ENCODE data around the gene HS2ST1. TPM values are rescaled to one million over a fixed set of nuclear protein-coding genes. Genes with fewer than 3 reads are reported as not detected.
"Not testable (repeated sequence)": the region's sequence is repeated elsewhere in the genome, so short reads cannot be mapped to it uniquely, and the experiment has no call there.

HS2ST1 gene
- total RNA-seq, 2 experiments from 2014 or later: 16.9 to 20.4 TPM

DNA sequence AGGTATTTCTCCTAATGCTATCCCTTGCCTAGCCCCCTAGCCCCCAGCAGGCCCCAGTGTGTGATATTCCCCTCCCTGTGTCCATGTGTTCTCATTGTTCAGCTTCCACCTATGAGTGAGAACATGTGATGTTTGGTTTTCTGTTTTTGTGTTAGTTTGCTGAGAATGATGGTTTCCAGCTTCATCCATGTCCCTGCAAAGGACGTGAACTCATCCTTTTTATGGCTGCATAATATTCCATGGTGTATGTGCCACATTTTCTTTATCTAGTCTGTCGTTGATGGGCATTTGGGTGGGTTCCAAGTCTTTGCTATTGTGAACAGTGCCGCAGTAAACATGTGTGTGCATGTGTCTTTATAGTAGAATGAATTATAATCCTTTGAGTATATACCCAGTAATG is 75.3 kb downstream of the HS2ST1 start:
- H3K27me3 Mint-ChIP-seq; POLR2A ChIA-PET; H3K4me1 Mint-ChIP-seq; H3K36me3 Mint-ChIP-seq (ENCODE audit: low read depth); H3K9me3 Mint-ChIP-seq; H3K27ac Mint-ChIP-seq; DNase-seq; H3K4me3 Mint-ChIP-seq; CTCF ChIA-PET: not testable (repeated sequence)

DNA sequence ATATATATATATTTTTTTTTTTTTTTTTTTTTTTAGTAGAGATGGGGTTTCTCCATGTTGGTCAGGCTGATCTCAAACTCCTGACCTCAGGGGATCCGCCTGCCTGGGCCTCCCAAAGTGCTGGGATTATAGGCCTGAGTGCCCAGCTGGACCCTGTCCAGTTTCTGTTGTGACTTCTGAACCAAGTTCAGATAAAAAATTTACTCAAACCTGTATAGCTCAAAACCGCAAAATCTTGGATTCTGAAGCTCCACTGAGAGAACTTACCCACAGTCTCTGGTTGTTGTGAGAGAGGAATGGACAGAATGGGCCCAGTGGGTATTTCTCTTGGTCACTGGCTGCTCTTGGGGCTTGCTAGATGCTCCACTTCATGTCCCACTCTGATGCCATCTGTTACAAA is 76.4 kb downstream of the HS2ST1 start:
- ChIA-PET CTCF (no interaction called here), POLR2A (no interaction called here)
- Mint-ChIP-seq H3K27me3 (no peaks in the 10 kb centered on the region), H3K27ac (no peak overlapping the region), H3K9me3 (no peaks in the 10 kb centered on the region), H3K36me3 (ENCODE audit: low read depth) (no peaks in the 10 kb centered on the region), H3K4me3 (no peak overlapping the region), H3K4me1 (peaks cover 2% of the 10 kb centered on the region)
- no peak for DNase-seq

DNA sequence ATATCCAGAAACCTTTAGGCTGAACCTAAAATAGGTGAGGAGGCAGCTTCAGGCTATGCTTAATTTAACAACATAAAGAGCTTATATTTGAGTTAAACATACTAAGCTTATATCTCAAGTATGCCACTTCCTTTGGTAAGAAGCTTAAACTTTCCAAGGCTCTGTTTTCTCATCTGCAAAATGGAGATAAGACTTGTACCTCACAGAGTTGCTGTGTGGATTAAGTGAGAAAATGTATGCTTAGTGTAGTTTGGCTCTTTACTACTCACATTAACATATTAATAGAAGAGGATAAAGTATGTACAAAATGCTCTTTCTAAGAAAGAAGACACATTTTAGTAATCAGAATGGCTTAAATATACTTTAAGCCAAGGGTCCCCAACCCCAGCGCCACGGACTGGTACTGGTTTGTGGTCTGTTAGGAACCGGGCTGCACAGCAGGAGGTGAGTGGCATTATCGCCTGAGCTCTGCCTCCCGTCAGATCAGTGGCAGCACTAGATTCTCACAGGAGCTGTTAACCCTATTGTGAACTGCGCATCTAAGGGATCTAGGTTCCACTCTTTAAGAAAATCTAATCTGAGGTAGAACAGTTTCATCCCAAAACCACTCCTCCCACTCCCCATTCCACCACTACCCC is 77.2 kb downstream of the HS2ST1 start:
- no peaks in the 10 kb centered on the region for H3K9me3 Mint-ChIP-seq
- ChIA-PET CTCF (no interaction called here), POLR2A (no interaction called here)
- no peaks in the 10 kb centered on the region for H3K36me3 Mint-ChIP-seq (ENCODE audit: low read depth)
- DNase-seq: no peak
- H3K27me3 Mint-ChIP-seq: no peaks in the 10 kb centered on the region
- H3K4me3 Mint-ChIP-seq: no peak overlapping the region
- peaks cover 2% of the 10 kb centered on the region for H3K4me1 Mint-ChIP-seq
- no peak overlapping the region for H3K27ac Mint-ChIP-seq

DNA sequence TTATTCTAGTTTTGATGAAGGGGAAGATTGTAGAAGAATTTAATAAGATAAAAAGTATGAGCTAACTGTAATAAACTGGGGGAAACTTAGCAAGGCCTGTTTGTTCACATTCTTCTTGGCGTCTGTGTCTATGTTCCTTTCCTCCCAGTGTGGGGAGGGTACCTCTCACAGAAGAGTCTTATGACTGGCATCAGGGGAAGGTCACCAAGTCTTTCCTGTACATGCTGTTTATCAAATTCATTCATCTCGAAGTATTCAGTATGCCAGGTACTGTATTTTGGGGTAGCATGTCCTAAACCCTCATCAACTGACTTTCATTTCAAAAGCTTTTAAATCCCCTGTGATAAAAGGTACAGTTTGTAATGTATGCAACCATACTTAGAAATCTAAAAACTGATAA is 78.4 kb downstream of the HS2ST1 start:
- H3K27me3 Mint-ChIP-seq: no peaks in the 10 kb centered on the region
- no peaks in the 10 kb centered on the region for H3K36me3 Mint-ChIP-seq (ENCODE audit: low read depth)
- no peaks in the 10 kb centered on the region for H3K9me3 Mint-ChIP-seq
- no peak overlapping the region for H3K27ac Mint-ChIP-seq
- H3K4me1 Mint-ChIP-seq: no peaks in the 10 kb centered on the region
- CTCF ChIA-PET: interaction anchor here (0.7 kb wide), 1 partner anchor 287 kb away, joined by 3 read pairs; no protein-coding TSS in a partner anchor
- no peak for DNase-seq
- POLR2A ChIA-PET: no interaction called here
- H3K4me3 Mint-ChIP-seq: no peak overlapping the region

DNA sequence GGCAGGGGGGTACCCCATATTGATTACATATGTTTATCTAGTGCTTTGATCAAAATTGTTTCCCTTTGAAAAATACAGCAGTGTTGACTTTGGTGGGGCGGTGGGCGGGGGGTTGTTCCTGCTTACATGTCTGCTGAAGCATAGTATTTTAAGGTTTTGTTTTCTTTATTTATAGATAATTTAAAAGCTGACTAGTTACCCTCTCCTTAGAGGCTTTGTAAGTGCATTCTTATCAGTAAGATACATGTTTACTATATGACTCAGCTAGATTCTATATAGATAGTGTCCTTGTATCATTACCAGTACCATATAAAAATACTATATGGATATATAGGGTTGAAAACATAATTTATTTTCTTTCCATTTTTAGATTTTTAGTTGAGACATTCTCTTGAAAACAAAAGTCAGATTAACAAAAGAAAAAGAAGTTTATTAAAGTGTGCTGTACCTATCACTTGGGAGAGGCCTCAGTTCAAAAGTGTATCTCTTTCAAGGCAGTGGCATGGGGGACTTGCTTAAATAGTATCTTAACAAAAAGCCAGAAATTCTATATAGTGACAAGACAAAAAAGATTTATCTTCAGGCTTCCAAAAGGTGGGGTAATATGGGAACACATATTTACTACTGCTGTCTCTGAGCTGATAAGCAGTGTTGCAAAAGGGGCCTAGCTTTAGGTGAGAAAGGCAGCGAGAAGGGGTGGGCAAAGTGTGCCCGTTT is 79.0 kb downstream of the HS2ST1 start:
- Mint-ChIP-seq H3K4me1 (no peaks in the 10 kb centered on the region), H3K27ac (no peak overlapping the region), H3K36me3 (ENCODE audit: low read depth) (no peaks in the 10 kb centered on the region)

DNA sequence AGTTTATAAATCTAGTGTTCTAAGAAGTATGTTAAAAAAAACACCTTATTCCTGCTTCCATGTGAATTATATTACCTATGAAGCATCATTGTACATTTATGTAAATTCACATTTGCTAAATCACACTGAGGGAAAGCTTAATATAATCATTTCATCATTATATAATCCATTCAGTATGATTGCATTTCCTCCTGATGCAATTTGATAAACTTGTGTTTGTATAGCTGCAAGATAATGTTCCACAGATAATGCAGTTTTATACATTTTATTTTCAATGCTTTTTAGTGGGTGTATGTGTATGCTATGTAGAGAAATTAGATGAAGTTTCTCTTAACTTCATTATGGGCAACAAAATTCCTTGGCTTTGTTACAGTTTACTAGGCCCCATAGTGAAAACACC is 79.6 kb downstream of the HS2ST1 start:
- Mint-ChIP-seq H3K36me3 (ENCODE audit: low read depth) (no peaks in the 10 kb centered on the region), H3K27ac (no peak overlapping the region), H3K27me3 (no peaks in the 10 kb centered on the region), H3K4me1 (no peaks in the 10 kb centered on the region), H3K9me3 (no peaks in the 10 kb centered on the region), H3K4me3 (no peak overlapping the region)
- DNase-seq: no peak
- POLR2A ChIA-PET: no interaction called here
- CTCF ChIA-PET: no interaction called here

More for the DNA sequence above, 79.0 kb downstream of the HS2ST1 start:
- DNase-seq: no peak
- no peaks in the 10 kb centered on the region for H3K9me3 Mint-ChIP-seq
- no peaks in the 10 kb centered on the region for H3K27me3 Mint-ChIP-seq
- H3K4me3 Mint-ChIP-seq: no peak overlapping the region
- POLR2A ChIA-PET: no interaction called here
- CTCF ChIA-PET: no interaction called here

DNA sequence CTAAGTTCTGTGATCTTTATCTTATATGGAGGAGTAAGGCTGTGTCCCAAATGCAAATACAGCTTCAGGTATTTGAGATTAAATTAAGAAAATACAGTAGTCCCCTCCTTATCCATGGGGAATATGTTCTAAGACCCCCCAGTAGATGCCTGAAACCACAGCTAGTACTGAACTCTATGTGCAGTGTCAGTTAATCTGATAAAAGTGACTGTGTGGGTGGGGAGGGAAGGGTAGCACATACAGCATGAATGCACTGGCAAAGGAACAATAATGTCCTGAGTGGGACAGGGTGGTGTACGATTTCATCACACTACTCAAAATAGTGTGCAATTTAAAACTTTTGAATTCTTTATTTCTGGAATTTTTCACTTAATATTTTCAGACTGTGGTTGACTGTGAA is 83.1 kb downstream of the HS2ST1 start:
- POLR2A ChIA-PET: no interaction called here
- no peaks in the 10 kb centered on the region for H3K9me3 Mint-ChIP-seq
- peaks cover under 1% of the 10 kb centered on the region for H3K36me3 Mint-ChIP-seq (ENCODE audit: low read depth)
- H3K4me3 Mint-ChIP-seq: no peak overlapping the region
- H3K27ac Mint-ChIP-seq: no peak overlapping the region
- no peaks in the 10 kb centered on the region for H3K27me3 Mint-ChIP-seq
- CTCF ChIA-PET: no interaction called here
- no peaks in the 10 kb centered on the region for H3K4me1 Mint-ChIP-seq
- DNase-seq: no peak

DNA sequence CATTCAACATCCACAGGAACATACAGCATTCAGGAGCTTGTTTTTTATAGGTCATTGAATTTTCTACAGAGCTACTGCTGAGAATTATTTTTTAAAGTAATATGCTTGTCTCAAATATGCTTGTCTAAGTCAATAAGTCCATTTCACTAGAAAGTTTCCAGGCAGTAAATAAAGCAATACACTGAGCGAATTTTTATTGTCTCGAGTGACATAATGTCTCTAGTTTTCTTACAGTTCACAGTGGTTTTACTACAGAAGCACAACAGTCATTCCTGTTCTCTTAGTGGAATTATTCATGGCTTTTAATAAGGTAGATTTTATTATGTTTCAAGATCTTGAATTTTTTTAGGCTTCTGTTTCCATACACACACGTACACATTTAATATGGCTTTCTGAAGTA is 83.8 kb downstream of the HS2ST1 start:
- Mint-ChIP-seq H3K27ac (no peak overlapping the region), H3K36me3 (ENCODE audit: low read depth) (peaks cover 4% of the 10 kb centered on the region), H3K9me3 (no peaks in the 10 kb centered on the region), H3K27me3 (no peaks in the 10 kb centered on the region), H3K4me3 (no peak overlapping the region), H3K4me1 (no peaks in the 10 kb centered on the region)
- DNase-seq: no peak
- POLR2A ChIA-PET: no interaction called here
- CTCF ChIA-PET: no interaction called here

DNA sequence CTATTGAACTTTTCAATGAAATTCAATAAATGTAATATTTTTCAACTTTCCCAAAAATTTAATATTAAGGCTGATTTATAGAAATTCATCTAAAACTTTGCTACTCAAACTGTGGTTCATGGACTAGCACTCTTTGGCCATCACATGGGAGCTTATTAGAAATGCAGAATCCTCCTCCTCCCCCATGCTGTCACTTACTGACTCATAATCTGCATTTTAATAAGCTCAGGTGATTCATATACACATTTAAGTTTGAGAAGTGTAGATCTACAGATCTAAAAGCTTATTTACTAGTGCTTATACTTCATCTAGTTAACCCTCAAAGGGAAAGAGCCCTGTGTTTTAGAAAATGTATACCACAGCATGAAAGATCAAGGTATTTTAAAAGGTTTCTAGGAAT is 84.3 kb downstream of the HS2ST1 start:
- no peak for DNase-seq
- H3K4me1 Mint-ChIP-seq: no peaks in the 10 kb centered on the region
- H3K36me3 Mint-ChIP-seq (ENCODE audit: low read depth): peaks cover 4% of the 10 kb centered on the region
- no peak overlapping the region for H3K4me3 Mint-ChIP-seq
- H3K27ac Mint-ChIP-seq: no peak overlapping the region
- no peaks in the 10 kb centered on the region for H3K27me3 Mint-ChIP-seq
- CTCF ChIA-PET: no interaction called here
- POLR2A ChIA-PET: no interaction called here
- H3K9me3 Mint-ChIP-seq: no peaks in the 10 kb centered on the region

DNA sequence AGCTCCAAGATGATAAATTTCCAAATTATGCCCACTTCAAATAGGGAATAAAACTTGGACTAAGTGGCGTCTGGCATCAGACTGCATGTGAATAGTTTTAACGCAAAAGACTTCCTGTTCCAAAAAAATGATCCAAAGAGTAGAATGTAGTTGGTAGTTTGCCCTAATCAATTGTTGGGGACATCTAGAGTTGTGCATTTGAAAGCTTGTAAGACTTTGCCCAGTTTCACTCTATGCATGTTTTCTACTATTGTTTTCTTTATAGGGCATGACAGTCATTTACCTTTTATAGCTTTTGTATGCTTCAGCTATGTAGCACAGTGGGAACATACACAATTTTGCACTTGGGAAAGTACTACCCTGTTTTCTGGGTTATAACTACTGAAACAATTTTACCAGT is 86.0 kb downstream of the HS2ST1 start:
- ChIA-PET POLR2A (no interaction called here), CTCF (no interaction called here)
- Mint-ChIP-seq H3K27me3 (no peaks in the 10 kb centered on the region), H3K27ac (no peak overlapping the region), H3K4me3 (no peak overlapping the region), H3K36me3 (ENCODE audit: low read depth) (peaks cover 4% of the 10 kb centered on the region), H3K4me1 (no peaks in the 10 kb centered on the region), H3K9me3 (no peaks in the 10 kb centered on the region)
- DNase-seq: no peak

DNA sequence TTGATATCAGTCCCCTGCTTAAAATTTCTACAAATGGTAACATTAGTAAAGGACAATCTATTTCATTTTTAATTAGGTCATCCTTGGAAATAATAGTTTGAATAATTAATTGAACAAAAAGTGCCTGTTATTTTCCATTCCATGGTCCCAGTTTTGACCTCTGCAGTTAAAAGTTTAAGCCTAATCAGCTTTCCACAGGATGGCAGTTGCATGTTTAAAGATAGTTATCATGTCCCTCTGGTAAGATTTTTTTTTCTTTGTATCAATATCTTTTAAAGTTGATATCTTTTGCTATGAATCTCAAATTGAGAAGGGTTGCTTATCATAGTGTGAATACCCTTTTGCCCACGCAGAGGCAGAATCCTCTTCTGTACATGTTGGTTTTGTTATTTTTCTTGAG is 90.4 kb downstream of the HS2ST1 start:
- ChIA-PET POLR2A (no interaction called here), CTCF (no interaction called here)
- H3K4me1 Mint-ChIP-seq: no peaks in the 10 kb centered on the region
- DNase-seq: no peak
- peaks cover 4% of the 10 kb centered on the region for H3K36me3 Mint-ChIP-seq (ENCODE audit: low read depth)
- no peak overlapping the region for H3K27ac Mint-ChIP-seq
- H3K4me3 Mint-ChIP-seq: no peak overlapping the region
- H3K9me3 Mint-ChIP-seq: no peaks in the 10 kb centered on the region
- H3K27me3 Mint-ChIP-seq: no peaks in the 10 kb centered on the region

DNA sequence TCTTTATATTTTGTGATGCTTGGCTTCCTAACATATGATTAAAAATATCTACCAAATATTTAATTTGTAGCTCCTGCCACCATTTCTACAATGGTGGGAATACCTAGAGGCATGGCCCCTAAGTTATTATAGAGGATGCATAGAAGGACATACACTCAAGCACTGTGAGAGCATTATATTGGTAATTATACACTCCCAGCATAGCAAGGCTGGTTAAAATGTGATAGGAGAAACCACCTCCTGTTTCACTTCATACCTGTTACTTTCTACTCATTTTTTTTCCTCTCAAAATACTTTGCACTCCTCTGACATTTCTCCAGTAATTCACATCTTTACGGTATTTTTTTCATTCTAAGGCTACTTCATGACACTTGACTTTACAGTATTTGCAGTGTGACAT is 92.9 kb downstream of the HS2ST1 start:
- ChIA-PET POLR2A (no interaction called here), CTCF (no interaction called here)
- no peak for DNase-seq
- Mint-ChIP-seq H3K27me3 (no peaks in the 10 kb centered on the region), H3K27ac (no peak overlapping the region), H3K4me1 (no peaks in the 10 kb centered on the region), H3K4me3 (no peak overlapping the region), H3K36me3 (ENCODE audit: low read depth) (peaks cover 9% of the 10 kb centered on the region), H3K9me3 (peaks cover 8% of the 10 kb centered on the region)

DNA sequence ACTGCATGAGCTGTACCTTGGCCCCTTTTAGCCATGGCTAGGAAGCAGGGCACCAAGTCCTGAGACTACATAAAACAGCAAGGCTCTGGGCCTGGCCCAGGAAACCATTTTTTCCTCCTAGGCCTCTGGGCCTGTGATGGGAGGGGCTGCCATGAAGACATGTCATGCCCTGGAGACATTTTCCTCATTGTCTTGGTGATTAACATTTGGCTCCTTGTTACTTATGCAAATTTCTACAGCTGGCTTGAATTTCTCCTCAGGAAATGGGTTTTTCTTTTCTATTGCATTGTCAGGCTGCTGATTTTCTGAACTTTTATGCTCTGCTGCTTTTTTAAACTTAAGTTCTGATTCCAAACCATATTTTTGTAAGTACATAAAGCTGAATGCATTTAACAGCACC is 99.0 kb downstream of the HS2ST1 start:
- DNase-seq, CTCF ChIA-PET, H3K4me3 Mint-ChIP-seq, H3K27me3 Mint-ChIP-seq, H3K4me1 Mint-ChIP-seq, H3K27ac Mint-ChIP-seq, POLR2A ChIA-PET: not testable (repeated sequence)
- Mint-ChIP-seq H3K9me3 (peaks cover 24% of the 10 kb centered on the region), H3K36me3 (ENCODE audit: low read depth) (peaks cover 17% of the 10 kb centered on the region)

DNA sequence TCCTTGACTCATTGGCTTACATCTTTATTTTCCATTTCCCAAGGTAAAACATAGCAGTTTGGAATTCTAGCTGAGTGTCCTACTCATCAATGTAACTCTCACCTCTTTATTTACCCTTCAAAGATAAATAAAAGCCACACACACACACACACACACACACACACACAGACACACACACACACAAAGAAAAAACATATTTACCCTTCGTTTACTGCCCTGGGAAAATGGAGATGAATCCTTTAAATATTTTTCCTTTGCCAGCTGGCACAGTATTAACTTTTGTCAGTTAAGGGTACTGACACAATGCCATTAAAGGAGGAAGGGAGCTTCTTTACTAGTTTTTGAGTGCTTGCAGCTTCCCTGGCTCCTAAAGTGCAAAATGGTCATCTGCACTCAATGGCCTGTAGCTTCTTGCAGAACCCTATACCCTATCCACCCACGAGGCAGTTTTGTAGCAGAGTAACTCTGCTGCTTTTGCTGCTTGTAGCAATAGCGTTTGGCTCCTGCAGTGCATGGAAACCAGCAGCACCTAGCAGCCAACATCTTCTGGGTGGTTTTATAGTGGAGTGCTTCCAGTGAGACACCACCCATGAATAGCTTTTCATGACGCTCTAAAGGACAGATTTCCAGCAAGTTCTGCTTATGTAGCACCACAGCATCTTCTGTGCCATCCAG is 103.7 kb downstream of the HS2ST1 start:
- Mint-ChIP-seq H3K4me3 (no peak overlapping the region), H3K36me3 (ENCODE audit: low read depth) (peaks cover 10% of the 10 kb centered on the region), H3K27me3 (no peaks in the 10 kb centered on the region), H3K27ac (no peak overlapping the region), H3K9me3 (peaks cover 9% of the 10 kb centered on the region), H3K4me1 (no peaks in the 10 kb centered on the region)
- DNase-seq: no peak
- POLR2A ChIA-PET: no interaction called here
- CTCF ChIA-PET: no interaction called here

All from activated CD4-positive, alpha-beta memory T cell treated with anti-CD3 and anti-CD28 coated beads, Interleukin-2, amount 10 ng/mL, durations not matched to agents 7 days and 5 days (primary cell).